ENCODE measurements around the gene THSD4.
A peak's percentile ranks its signal among the peaks of the same experiment; 100 is the strongest.
"Not testable (repeated sequence)": the region's sequence is repeated elsewhere in the genome, so short reads cannot be mapped to it uniquely, and the experiment has no call there.

THSD4 gene

GRCh38 chr15:71228403-71228802 is 113.1 kb downstream of the THSD4 start:
- DNase-seq = no peak

- DNase-seq = no peak
These were observed 115.0 kb downstream of the THSD4 start for GRCh38 chr15:71230303-71230702.

- DNase-seq = no peak
These were observed 116.5 kb downstream of the THSD4 start for GRCh38 chr15:71231758-71232157.

GRCh38 chr15:71232411-71232810 is 117.1 kb downstream of the THSD4 start:
- DNase-seq = no peak

GRCh38 chr15:71237456-71238188 is 122.4 kb downstream of the THSD4 start:
- peak; percentile 5 for DNase-seq

- DNase-seq = no peak
These were observed 123.7 kb downstream of the THSD4 start for GRCh38 chr15:71238926-71239325.

- DNase-seq = no peak
These were observed 124.5 kb downstream of the THSD4 start for GRCh38 chr15:71239592-71240364.

- no peak for DNase-seq
These were observed 127.0 kb downstream of the THSD4 start for GRCh38 chr15:71242292-71242691.

- no peak for DNase-seq
These were observed 129.0 kb downstream of the THSD4 start for GRCh38 chr15:71244250-71244649.

GRCh38 chr15:71245588-71245987 is 130.3 kb downstream of the THSD4 start:
- DNase-seq = no peak

- no peak for DNase-seq
These were observed 133.1 kb downstream of the THSD4 start for GRCh38 chr15:71248386-71248785.

GRCh38 chr15:71249986-71250385 is 134.7 kb downstream of the THSD4 start:
- DNase-seq = no peak

GRCh38 chr15:71250936-71251583 is 135.8 kb downstream of the THSD4 start:
- no peak for DNase-seq

GRCh38 chr15:71251584-71252043 is 136.3 kb downstream of the THSD4 start:
- DNase-seq = no peak

- no peak for DNase-seq
These were observed 136.9 kb downstream of the THSD4 start for GRCh38 chr15:71252044-71252739.

- no peak for DNase-seq
These were observed 137.4 kb downstream of the THSD4 start for GRCh38 chr15:71252740-71253047.

GRCh38 chr15:71254491-71254890 is 139.2 kb downstream of the THSD4 start:
- DNase-seq = no peak

- DNase-seq = no peak
These were observed 141.8 kb downstream of the THSD4 start for GRCh38 chr15:71256934-71257664.

- no peak for DNase-seq
These were observed 144.6 kb downstream of the THSD4 start for GRCh38 chr15:71259866-71260265.

GRCh38 chr15:71261418-71261817 is 146.1 kb downstream of the THSD4 start:
- no peak for DNase-seq

- DNase-seq = no peak
These were observed 146.6 kb downstream of the THSD4 start for GRCh38 chr15:71261909-71262308.

- DNase-seq = no peak
These were observed 147.3 kb downstream of the THSD4 start for GRCh38 chr15:71262599-71262998.

- not testable (repeated sequence) for DNase-seq
These were observed 150.3 kb downstream of the THSD4 start for GRCh38 chr15:71265606-71266005.

Measured in GOT3 (cell line).